MM.1S (cell line): ENCODE results near the gene ERC2.

Experiments
- CTCF ChIP-seq: fragments of 300-600 bp; sonication (generic); IDR thresholded peaks from 2 replicates; pipeline ENCODE4 v1.5.1; 2016; ENCODE audit warnings: antibody characterized with exemption, low read length, mixed read lengths
- EZH2 ChIP-seq: fragments of 300-600 bp; sonication (generic); optimal IDR thresholded peaks from 2 replicates; pipeline ENCODE3; 2017; ENCODE audit warnings: low read depth, mild to moderate bottlenecking, antibody characterized with exemption, low read length, mixed read lengths
- EZH2phosphoT487 ChIP-seq: fragments of 300-600 bp; sonication (generic); IDR thresholded peaks from 2 replicates; pipeline ENCODE4 v1.6.1; 2018; ENCODE audit warnings: antibody characterized with exemption, low read length

- TF ChIP-seq CTCF, result no peak
- no peak for TF ChIP-seq EZH2phosphoT487
- TF ChIP-seq EZH2, result no peak
These were observed 901.1 kb downstream of the ERC2 start for GRCh38 chr3:55567121-55567520.
